Glomerular endothelial cell (primary cell): ENCODE measurements around the gene BCAS3. TPM values are rescaled to one million over a fixed set of nuclear protein-coding genes. Genes with fewer than 3 reads are reported as not detected.

Experiments used
- DNase-seq: peaks from one replicate; pipeline ENCODE4 v3.0.0-alpha.2; 2011; ENCODE audit warnings: low read depth, low spot score; ENCODE audit errors: extremely low read depth
- total RNA-seq: library from RNA; depleted of rRNA; stranded (reverse); fragments of >200 nt; gene quantifications from 2 replicates; pipeline ENCODE4 v1.2.3, GENCODE V29; 2015

BCAS3 gene
- total RNA-seq, 1 donor from 2014 or later = 52.3 TPM

DNA sequence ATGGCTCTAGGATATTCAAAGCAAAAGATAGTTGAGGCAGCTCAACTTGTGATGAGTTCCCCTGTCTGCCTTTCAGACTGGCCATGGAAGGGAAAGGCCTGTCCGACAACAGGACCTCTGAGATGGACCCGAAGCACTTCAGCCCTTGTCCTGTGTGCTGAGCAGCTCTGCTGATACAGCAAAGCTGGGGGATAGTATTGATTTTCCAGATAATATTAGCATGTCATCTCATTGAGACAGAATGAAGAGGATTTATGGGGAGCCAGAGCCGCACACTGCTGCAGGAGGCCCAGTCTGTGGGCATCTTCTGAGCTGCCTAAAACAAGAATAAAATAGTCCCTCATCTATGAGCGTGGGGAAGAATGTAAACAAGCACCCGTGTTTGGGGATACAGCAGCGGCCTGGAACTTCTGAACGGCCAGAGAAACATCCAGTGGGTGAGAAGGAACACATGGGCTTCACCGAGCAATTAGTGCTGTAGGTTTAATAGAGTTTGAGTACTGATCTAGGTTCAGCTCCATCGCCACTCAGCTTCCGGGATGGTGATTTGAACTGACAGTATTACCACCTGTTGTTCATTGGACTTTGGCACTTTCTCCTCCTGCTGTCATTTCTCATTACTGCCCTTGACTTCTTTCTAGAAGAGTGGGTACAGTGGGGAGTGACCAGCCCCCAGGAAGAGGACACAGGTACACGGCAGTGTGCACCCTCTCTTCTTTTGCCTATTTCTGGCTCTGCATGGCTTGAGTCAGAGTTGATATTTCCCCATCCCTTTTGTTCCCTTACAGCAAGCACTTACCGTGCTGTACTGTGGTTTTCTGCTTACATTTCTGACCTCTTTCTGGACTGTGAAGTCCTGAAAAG lies 625.5 kb downstream of the BCAS3 start:
- no peak for DNase-seq

DNA sequence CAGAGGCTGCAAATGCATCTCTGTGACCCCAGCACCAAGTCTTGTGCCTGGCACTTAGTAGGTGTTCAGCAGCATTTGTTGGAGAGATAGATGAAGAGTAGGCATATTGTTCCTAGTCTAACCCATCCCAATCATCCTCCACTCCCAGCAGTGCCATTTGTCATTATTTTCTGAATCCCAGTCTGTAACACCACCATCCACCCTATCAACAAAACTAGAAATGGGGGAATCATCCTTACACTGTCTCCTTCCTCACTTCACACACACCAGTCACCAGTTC lies 626.1 kb downstream of the BCAS3 start:
- no peak for DNase-seq

DNA sequence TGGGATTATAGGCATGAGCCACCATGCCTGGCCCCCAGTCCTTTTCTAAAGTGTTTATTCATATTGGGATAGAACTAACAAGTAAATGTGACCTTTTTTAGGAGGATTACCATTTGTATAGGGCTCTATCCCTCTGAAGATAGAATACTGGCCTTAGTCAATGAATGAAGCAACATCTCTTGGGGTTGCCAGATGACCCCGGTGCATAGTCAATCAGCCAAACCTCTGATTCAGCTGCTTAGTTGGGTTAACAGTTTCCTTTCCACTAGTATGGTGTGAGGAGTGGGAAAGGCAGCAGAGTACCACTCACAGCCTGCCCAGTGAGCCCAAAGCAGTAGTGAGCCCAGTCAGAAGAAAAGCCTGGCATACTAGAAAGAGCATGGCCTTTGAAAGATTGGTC lies 627.4 kb downstream of the BCAS3 start:
- DNase-seq = no peak

DNA sequence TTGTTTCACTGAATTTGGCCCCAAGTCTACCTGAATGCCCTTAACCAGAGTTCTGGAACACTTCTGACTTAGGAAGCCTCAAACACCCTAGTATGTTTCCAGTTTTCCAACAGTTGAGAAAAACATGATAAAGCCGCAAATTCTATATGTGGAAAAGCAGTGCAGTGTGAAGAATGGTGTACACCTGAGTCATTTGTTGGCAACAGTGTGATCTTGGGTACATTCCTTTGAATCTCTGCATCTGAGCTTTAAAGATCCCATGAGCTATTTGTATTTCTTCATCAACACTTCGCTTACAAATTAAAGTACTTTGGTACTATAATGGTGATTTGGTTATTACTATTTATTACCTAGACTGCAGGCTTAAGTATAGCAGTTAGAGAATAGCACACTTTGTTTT lies 628.4 kb downstream of the BCAS3 start:
- no peak for DNase-seq

DNA sequence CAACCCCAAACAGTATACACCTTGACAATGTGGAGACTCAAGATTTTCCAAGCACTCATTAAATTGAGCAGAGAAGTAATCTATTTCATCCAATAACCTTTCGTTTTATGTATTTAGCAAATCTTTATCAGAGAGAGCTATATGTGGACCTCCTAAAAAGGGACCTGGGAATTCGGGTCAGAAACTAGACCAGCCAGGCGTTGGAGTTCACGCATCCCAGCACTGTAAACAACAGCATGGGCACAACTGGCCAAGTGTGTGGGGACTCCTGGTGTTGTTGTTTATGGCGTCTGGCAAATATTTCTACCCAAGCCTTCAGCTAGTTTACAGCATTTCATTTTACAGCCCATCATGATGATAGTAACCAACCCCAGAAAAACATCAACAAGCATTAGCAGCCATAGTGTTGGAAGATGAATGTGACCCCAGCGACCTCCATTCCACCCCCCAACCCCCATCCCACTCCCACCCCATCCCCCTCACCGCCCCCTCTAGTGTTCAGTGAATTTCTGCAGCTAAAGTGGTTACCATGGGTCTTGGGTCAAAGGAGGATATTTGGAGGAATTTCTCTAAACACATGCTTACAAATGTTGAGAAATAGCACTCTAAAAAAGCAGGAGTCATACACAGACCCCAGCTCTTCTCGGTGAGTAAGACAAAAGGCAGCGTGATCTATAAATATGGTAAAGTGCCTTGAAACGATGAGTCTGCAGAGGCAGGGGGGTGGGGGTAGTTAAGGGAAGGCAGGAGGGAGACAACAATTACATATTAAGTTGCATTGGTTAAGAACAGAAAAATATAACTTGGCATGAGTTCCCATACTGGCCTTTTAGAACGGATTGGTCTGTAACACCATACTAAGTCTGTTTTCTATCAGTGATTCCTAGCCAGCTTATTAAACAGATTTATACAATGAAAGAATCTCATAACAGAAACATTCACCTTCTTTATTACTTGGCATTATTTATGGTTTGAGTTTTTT lies 630.5 kb downstream of the BCAS3 start:
- no peak for DNase-seq

DNA sequence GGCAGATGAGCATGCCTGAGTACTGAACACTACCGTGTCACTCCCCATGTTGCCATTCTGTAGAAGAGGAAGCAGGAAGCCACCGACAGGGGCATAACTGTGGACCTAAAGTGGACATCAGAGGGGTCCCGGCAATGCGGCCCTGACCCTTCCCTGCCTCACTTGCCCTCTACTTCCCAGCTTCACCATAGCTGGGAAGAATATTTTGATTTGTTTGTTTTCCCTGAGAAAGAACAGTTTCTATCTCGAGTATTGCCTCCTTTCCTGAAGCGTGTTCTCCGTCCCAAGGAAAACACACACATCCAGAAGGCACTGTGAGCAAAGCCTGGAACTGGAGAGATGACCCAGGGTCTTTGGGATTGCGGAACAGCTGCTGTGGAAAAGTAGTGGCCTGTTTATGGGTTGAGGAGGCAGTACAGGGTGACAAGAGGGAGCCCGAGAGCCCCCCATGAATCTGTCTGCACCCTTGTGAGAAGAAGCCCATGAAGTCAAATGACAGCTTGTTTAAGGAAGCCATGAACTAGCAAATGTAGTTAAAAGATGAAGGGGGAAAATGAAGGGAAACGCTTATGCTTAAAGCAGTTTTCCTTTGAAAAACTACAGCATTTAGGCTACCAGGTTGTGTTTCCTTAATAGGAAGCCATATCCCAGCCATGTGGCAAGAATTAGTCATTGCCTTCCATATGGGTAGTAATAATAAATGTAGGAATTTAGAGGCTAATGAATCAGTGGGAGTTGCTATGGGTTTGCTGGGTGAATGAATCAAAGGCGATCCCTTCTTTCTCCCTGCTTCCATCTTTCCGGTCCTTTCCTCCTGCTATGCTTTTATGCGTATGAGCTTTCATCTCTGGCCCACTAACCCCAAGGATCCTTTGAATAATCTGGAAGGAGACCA lies 632.0 kb downstream of the BCAS3 start:
- DNase-seq = no peak

DNA sequence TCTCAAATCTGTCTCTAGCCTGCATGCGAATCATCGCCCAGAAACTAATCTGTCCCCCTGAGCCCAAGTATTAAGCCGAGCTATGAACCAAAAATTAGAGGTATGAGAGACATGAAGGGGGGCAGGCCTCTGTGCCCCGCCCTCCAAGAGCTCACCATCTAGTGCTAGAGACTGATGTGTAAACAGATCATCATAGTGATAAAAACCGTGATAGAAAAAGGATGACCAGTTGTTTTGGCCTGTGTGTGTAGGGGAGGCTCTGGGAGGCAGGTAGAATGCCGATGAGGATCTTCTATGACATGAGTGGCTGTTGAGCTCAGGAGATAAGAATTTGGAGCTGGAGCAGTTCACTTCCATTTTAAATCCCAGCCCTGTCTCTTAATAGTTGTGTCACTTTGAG lies 632.9 kb downstream of the BCAS3 start:
- DNase-seq = no peak

DNA sequence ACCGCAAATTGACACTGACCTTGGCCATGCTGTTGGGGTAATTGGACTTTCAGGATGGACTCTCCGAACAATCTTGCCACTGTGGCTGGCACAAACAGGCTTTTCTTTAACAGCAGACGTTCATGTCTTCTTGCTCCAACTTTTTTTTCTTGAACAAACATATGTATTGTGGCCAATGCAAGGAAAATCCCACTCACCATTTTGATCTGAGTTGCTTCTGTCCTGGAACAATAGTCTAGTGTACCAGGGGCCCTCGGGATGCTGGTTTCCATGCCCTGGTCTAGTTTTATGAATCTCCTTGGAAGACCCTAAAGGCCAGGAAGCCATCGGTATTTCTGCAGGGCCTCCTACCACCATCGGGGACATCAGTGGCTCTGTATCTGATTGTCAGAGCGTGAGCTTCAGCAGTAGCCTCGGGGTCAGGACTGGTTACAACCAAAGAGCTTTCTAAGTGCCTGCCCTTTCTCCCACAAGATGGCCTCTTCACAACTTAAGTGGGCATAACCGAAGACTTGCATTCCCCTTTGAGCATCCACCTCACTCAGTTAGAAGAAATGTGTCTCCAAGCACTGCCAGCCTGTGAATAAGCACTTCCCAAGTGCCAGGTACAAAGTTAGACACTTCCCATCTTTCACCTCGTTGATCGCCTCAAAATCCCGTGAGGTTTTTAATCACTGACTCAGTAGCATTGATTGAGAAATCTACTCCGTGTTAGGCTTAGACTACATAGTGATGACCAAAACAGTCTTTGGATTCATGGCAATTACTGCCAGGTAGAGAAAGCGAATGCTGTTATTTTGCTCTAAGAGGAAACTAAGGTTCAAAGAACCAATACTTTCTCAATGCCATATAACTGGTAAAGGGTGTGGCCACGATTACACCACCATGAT lies 635.0 kb downstream of the BCAS3 start:
- DNase-seq = no peak

DNA sequence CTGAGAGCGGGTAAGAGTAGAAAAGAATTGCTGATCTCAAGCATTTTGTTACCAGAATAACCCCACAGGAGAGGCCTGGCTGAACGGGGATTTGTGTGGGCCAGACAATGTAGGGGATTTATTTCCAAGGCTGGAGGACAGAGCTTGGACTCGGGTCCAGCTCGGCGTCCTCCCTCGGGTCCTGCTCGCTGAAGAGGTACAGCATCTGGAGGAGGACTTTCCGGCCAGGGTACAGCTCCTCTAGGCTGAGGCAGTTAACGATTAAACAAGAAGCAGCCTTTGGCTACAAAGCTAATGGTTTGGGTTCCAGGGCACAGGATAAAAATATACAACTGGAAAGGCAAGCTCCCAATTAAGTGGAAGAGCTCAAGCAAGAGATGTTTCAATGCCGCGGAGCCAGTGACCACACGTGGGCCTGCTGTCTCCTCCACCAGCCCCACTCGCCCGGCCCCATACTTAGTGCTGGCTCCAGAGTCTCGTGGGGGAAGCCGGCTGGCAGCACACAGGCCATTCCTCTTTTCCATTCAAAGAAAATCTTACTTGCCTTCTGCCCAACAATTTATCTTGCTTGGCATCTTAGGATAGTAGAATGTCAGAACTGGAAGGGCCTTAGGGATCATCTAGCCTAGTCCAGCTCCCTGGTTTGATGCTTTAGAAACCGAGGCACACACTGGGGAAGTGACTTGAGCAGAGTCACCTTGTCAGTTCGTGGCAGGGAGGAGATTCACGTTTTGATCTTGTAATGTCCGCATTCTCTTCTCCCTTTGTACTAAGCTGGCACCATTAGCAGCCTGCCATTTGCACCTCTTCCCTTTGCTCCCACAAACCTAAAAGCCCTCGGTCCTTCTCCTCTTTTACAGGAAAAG lies 636.0 kb downstream of the BCAS3 start:
- DNase-seq = no peak

DNA sequence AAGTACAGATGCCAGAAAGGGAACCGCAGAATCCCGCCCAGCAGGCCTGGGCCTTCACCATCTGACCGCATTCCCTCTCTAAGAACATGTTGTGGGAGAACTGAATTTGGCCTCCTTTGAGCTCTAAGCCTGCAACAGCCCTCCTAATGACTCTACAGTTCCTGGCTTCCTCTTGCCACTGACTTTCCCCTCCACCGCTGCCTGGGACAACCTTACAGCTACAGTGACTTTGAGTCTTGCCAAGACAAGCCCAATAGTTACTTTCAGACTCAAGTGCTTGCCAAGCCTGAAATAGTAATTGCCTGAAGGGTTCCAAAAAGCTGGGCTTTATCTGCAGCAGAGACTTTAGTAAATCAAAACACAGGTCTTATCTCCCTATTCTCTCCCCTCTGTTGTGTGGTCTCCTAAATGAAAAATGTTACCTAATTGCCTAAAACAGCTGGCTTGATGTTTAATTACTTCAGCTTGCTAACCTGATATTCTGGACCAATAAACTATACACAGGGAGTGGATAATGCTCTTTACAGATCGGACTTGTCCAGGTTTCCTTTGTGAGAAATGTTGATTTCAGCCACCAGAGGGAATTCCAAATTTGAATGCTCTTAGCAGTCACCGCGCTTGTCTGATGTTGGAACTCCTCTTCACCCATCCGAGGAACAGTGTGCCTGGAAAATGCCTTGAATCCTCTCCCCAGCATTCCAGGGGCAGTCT lies 636.9 kb downstream of the BCAS3 start:
- DNase-seq = no peak

DNA sequence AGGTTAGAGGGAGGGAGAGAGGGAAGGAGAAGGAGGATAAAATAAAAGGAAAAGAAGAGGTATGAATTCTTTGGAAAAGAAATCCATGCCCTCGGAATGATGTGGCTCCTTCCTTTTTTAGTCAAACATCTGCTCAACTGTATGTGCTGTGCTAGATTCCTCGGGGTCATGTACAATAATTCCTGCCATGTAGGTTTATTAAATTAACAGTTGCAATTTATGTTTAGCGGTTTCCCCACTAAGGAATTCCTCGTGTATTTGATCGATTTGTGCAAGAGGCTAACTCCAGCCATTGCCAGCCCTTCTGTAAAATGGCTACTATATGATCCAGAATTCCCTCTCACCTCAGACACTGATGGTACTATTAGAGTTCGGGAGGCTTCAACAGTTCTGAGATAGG lies 639.0 kb downstream of the BCAS3 start:
- DNase-seq = no peak

DNA sequence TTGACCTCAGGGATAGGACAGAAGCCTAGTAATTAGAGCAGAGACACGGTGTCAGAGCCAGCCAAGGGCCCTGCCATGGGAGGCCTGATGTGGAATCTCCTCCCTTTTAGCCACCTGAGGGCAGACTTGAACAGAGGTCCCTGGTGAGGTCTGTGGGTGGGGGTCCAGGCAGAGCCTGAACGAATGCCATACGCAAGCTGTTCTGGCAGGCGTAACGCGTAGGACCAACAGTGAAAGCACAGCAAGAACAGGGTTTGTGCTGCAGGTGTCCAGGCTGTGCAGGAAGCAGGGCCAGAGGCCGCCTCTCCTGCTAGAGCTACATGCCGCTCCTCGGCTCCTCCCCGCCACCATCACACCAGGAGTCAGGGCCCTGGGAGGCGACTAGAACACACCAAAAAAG lies 640.1 kb downstream of the BCAS3 start:
- DNase-seq = no peak

DNA sequence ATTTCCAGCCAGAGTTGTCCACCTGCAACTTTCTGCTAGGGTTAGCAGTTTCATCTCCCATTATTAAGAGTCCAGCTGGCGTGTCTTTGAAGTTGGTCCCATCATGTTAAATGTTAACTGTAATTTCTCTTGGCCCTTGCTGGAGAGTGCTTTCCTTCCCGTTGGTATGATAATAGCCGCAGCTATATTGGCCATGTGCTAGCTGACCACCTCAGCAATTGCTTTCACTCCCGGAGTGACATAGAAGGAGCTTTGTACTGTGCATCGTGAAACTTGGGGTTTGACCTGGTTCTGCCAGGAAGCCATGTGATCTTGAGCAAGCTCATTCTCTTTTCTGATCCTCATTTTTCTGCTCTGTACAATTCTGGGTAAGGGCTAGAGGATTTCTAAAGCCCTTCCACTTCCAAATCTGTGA lies 641.0 kb downstream of the BCAS3 start:
- no peak for DNase-seq

DNA sequence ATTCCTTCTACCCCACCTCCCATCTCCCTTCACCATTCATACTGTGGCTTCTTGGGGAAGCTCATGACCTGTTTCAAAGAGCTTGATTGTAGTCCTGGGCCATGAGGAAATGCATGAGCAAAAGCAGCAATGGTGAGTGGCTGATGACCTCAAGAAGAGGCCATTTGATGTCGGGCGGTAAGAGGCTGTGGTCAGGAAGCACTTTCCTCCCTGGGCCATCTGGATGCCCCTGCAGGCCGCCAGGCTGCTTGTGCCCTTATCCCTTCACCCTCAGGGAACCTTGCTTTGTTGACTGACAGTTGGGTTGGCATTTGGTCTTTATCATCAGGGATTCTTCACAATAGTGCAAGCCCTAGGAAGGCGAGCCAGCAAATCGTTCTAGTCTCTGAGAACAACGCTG lies 643.7 kb downstream of the BCAS3 start:
- no peak for DNase-seq

DNA sequence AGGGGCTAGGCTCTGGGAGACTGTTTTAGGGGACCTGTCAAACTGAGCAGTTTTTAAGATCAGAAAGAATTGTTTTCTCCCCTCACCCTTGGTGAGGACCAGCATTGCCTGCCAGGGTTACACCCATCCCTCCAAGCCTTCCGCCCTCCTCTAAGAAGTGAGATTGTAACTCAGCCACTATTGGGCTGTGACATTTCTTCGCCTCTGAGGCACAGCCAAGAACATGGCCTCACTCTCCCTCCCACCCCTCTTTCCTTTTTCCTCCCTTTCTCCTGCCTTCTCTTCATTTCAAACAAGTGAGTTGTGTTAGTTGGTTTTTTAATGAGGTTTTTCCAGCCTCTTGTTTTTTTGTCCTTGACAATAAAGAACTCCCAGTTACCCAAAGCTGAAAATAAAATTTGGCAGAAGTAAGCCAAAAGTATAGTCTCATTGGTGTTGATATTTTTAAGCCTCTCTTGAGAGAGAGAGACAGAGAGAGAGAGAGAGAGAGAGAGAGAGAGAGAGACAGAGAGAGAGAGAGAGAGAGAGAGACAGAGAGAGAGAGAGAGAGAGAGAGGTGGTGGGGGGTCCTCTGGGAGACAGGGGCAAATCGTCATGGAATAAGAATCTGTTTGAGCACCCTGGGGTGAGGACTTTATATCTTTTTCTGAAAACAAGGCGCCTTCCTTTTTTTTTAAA lies 644.8 kb downstream of the BCAS3 start:
- DNase-seq = no peak

DNA sequence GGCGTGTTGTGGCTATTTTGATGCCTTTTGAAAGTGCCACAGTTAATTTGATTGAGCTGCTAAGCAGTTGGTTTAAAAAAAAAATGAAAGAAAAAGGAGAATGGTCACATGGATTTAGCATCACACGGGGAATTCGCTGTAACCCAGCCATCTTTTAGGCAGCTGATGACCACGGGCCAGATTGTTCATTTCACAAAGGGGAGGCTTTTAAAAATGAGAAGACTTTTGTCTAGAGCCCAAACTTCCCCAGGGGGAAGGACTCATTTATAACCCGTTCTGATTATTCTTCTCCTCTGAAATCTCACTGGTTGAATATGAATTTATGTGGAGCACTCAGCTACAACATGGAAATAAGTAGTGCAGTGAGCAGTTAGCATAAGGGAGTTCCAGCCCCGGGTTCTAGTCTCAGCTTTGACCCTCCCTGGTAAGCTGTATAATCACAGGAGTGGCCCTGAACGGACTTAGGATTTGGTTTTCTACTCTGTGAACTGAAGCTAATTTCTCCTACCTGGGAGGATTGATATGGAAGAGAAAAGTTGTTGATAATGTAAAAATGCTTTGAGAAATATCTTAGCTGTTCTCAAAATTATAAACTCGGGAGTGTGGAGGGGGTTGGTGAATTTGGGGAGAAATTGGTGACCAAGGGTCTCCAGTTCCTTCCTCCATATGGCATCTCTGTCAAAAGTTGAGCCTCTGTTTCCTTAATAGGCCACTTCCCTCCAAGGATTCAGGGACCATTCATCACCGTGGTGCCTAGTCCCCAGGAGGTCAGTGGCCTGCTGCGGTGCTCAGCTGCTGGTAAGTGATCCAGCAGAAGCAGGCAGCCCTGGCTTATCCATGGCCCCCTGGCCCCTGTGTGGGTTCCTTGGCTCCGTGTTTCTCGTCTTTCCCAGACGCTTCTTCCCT lies 645.6 kb downstream of the BCAS3 start:
- no peak for DNase-seq
